Stimulated activated CD4-positive, alpha-beta T cell treated with anti-CD3 and anti-CD28 coated beads, Interleukin-1b, Interleukin-23, amount 100 ng/mL, for 1 hour (primary cell): ENCODE results near the gene KSR1.

Experiments
- DNase-seq, 2 donors: peaks; one replicate each; pipeline ENCODE4 v3.0.0-alpha.2; 2020; ENCODE audit warnings: low read depth in 2 of 2

The KSR1 gene

GRCh38 chr17:27569884-27570577 is 113.8 kb downstream of the KSR1 start:
- DNase-seq = no peak

- no peak for DNase-seq
Measured at GRCh38 chr17:27570578-27570914, 114.3 kb downstream of the KSR1 start.

GRCh38 chr17:27571563-27572352 is 115.5 kb downstream of the KSR1 start:
- no peak for DNase-seq

DNA sequence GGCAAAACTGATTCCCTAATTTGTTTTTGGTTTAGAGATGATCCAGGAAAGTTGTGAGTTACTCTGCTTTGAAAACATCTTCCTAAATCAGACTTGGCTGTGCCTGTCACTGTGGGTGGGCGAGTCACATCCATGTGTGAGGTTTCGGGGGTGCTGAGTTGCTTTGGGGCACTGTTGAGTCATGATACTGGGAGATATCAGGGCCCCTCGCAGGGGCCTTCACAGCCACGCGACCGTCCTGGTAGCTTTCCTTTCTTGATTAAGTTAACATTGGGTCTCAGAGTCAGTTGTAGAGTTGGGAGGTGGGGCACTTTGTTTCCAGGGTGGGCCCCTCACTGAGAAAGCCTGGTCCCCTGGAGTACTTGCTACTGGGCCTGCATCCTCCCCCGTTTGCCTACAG is 116.4 kb downstream of the KSR1 start:
- DNase-seq = peak in 1 of 2 donors; percentile 17

GRCh38 chr17:27573548-27573947 is 117.3 kb downstream of the KSR1 start:
- DNase-seq = no peak

GRCh38 chr17:27573971-27574525 is 117.8 kb downstream of the KSR1 start:
- DNase-seq = no peak

DNA sequence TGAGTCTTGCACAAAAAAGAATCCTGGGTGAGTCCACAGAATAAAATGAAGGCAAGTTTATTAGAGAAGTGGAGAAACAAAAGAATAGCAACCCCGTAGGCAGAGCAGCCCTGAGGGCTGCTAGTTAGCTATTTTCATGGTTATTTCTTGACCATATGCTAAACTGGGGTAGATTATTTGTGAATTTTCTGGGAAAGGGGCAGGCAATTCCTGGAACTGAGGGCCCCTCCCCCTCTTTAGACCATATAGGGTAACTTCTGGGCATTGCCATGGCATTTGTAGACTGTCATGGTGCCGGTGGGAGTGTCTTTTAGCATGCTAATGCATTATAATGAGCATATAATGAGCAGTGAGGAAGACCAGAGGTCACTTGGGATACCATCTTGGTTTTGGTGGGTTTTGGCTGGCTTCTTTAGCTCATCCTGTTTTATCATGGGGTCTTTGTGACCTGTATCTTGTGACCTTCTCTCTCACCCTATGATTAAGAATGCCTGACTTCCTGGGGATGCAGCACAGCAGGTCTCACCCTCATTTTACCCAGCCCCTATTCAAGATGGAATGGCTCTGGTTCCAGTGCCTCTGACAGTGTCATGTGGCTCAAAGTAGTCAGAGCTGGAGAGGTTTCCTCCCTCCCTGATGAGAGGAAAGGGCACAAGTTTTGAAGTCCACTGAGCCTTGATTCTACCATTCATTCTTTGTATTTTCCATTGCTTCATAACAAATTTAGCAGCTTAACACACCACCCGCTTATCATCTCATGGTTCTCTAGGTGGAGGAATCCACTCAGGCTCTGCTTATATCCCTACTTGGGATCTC is 119.1 kb downstream of the KSR1 start:
- DNase-seq = no peak

- no peak for DNase-seq
Measured at GRCh38 chr17:27575912-27576252, 119.6 kb downstream of the KSR1 start.

- no peak for DNase-seq
Measured at GRCh38 chr17:27576477-27577083, 120.3 kb downstream of the KSR1 start.

DNA sequence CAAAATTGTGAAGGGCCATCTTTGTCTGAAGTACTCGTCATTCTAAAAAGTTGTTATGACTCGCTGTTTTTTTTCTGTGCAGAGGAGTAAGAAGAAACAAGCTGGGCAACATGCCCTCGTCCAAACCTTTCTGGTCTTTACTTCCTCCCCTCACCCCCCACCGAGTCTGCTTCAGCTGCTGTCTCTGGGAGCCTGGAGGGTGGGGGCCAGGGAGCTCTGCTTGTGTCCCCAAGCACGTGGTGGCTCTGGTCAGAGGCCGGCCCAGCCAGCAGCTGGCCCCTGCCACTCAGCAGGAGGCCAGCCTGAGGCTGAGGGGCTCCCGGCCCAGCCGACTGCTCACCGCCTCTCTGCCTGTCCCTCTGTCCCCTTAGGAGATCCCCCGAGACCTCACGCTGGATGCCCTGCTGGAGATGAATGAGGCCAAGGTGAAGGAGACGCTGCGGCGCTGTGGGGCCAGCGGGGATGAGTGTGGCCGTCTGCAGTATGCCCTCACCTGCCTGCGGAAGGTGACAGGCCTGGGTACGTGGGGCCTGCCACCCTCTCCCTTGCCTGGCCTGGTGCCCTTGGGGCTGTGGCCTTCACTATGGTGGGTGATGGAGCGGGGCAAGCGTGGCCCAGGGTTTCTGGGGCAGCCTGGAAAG is 121.0 kb downstream of the KSR1 start:
- DNase-seq = no peak

DNA sequence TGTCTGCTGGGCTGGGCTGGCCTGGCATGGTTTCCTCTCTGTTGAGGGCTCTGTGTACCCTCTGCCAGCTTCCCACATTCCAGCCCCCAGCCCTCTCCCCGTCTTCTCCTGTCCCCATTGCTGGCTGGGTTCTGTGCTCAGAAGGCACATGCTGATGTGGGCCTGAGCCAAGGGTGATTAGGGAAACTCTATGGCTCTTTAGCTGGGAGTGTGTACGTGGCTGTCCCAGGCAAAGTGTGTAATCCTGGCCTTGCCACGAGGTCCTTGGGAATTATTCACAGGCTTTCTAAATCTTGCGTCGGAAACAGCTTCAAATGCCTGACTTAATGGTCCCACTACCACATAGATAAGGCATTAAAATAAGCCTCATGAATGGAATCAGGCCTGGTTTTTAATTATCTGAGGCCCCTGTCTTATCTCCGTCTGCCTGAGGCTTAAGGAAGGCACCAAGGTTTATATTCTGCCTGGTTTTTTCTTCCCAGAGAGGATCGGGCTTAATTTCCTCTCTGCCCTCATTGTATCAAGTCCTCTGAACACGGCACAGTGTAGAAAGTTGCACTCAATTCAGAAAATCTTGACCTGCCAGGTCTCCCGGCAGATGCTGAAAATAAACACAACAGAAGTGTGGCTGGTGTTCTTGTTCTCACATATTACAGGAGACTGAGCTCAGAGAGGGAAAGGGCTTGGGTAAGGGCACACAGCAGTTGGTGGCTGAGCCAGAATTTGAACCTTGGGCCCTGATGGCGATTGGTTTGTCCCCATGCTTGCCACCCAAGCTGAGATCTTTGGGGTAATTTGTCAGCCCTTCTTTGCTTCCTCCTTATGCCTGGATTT is 121.9 kb downstream of the KSR1 start:
- no peak for DNase-seq

DNA sequence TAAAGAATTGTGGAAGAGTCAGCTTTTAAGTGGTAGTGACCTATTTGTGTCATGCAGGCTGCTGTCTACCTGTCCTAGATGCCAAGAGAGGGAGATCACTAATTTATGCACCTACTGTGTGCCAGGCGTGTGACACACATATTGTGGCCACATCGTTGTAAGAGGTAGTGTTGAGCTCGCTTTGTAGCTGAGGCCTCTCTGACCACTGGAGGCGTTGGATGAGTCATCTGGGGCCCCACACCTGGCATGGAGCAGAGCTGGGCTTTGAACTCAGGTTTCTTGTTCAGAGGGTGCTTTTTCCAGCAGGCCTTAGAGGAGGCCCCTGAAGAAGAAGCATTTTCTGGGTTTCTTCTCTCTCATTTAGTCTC is 122.5 kb downstream of the KSR1 start:
- DNase-seq = no peak

DNA sequence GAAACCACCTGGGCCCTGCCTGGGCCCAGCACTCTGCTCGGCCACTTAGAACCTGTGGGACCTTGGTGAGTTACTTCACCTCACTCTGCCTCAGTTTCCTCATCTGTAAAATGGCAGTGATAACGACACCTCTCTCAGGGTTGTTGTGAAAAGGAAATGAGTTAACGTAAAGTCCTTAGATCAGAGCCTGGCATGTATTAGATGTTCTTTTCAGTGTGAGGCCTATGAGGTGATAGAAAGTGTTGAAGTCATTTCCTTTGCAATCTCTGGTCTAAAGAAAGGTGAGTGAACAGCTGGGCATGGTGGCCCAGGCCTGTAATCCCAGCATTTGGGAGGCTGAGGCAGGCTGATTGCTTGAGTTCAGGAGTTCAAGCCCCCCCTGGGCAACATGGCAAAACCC is 123.1 kb downstream of the KSR1 start:
- DNase-seq = no peak

- DNase-seq = no peak
Measured at GRCh38 chr17:27579897-27580321, 123.7 kb downstream of the KSR1 start.

DNA sequence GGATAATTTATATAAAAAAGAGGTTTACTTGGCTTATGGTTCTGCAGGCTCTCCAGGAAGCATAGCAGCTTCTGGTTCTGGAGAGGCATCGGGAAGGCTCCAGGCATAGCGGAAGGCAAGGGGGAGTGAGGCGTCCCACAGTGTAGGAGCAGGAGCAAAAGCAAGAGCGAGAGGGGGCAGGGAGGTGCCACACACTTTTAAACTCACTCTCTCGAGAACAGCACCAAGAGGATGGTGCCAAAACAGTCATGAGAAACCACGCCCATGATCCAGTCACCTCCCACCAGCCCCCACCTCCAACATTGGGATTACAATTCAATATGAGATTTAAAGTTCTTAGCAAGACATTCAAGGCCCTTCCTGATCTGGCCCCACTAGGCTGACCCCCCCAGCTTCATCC is 124.8 kb downstream of the KSR1 start:
- DNase-seq = no peak

DNA sequence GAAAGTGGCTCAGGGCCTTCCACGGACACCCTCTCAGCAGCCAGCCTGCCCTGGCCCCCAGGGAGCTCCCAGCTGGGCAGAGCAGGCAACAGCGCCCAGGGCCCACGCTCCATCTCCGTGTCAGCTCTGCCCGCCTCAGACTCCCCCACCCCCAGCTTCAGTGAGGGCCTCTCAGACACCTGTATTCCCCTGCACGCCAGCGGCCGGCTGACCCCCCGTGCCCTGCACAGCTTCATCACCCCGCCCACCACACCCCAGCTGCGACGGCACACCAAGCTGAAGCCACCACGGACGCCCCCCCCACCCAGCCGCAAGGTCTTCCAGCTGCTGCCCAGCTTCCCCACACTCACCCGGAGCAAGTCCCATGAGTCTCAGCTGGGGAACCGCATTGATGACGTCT is 126.4 kb downstream of the KSR1 start:
- DNase-seq = no peak

- no peak for DNase-seq
Measured at GRCh38 chr17:27585153-27585681, 129.0 kb downstream of the KSR1 start.

DNA sequence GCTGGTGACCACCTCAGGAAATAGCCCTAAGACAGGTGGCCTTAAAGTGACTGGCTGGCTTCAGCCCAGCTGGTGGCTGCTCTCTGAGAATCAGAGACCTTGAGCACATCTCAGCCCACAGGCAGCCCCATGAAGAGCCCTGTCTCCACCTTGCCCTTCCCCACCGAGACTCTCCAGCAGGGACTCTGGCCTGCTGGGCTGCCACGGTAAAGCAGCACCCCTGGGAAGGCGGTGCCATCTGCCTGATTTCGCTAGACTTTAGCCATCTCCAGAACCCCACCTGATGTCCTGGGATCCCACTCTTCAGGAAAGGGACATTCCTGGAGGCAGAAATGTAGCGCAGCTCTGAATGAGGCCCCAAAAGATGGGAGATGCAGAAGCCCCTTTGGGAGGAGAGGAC is 129.5 kb downstream of the KSR1 start:
- no peak for DNase-seq

- DNase-seq = no peak
Measured at GRCh38 chr17:27586203-27586721, 130.0 kb downstream of the KSR1 start.

GRCh38 chr17:27588354-27588753 is 132.1 kb downstream of the KSR1 start:
- DNase-seq = no peak
